Activated gamma-delta T cell treated with Interleukin-2 at 50 U/mL for 16 hours (primary cell): ENCODE data around the gene CPN2.
A peak's percentile ranks its signal among the peaks of the same experiment; 100 is the strongest.

Experiments
- DNase-seq: peaks from one replicate; pipeline ENCODE4 v3.0.0-alpha.2; 2020

Gene CPN2

GRCh38 chr3:194312186-194312742 lies 38.9 kb downstream of the CPN2 start:
- no peak for DNase-seq

- no peak for DNase-seq
Observed at GRCh38 chr3:194311000-194311399, 40.1 kb downstream of the CPN2 start.

DNA sequence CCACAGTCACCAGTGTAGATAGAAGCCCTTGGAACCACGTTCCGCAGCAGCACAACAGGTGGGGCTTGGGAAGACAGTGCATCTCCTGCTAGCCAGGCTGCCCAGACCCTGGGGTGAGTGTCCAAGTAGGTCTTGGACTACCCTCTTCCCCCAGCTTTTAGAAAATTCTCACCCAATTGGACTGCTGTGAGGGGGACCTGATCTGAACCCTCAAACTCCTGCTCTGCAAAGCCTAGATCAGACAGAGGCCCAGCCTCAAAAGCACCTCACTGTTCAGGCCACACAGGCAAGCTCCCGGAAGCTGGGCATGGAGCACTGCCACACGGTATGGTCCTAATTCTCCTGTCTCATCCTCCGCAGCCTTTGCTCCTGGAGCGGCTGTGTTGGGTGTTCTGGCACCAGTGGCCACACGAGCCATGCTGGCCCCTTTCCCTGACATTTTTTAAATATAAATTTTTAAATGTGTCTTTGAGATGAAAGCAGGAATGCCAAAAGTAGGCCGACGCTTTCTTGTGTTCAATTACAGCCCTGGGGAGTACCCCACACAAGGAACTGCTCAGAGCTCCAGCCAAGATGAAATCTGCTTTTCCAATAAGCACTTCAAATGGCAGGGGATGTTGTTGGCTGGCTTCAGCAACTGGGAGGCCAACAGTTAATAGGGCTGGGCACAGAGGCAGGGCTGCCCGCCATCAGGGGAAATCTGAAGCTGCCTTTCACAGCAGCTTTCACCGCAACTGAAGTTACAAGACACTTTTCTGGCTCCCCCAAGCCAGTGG lies 40.9 kb downstream of the CPN2 start:
- no peak for DNase-seq

DNA sequence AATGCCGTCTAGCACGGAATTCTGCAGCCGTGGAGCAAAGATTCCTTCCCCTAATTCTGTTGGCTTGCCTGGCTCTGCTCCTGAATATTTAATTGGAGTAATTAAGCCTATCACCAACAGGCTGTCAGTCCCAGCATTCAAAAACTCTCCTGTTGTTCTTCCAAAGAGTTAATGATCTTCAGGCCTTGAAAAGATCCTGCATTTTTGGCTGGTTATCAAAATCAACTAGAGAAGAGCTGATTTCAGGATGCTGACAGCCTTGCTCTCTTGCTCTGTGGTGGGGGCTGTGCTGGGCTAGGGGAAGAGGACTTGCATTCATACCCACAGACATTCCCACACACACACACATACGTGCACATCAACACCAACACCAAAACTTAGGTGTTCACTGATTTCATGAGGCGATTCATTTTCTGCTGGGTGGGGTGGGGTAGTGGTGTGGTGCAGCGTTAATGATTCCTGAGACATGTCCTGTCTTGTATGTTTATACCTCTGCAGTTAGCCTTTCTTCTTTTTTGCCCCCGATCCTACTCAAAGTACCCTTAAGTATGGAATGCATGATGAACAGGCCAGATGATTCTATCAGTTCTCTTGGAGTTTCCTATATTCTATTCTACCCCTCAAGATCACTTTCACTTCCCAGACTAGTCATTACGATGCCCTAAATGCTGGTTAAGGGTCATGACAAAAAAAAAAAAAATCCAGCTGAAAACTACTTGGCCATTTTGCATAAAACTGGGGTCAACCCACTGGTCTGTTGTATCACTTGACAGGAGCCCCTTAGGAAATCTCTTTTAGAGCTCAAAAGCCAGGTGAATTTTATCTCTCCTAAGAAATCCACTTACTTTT lies 42.3 kb downstream of the CPN2 start:
- DNase-seq: no peak

DNA sequence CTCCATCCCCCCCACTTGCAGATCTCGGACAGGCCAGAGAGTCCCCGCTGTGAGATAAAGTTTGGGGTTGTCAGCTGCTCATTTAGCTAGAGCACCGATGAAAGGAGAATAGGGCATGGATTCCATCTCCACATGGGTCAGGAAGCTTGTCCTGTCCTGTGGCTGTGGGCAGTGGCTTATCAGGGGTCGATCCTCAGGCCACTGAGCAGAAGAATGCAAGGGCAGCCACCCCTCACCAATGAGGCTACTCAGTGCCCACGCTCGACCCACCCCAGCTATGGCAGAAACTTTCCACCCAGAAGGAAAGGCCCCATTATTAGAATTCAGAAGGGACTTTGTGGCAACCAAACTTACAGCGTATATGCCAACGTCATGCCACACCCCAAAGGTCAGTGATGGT lies 43.3 kb downstream of the CPN2 start:
- no peak for DNase-seq

DNA sequence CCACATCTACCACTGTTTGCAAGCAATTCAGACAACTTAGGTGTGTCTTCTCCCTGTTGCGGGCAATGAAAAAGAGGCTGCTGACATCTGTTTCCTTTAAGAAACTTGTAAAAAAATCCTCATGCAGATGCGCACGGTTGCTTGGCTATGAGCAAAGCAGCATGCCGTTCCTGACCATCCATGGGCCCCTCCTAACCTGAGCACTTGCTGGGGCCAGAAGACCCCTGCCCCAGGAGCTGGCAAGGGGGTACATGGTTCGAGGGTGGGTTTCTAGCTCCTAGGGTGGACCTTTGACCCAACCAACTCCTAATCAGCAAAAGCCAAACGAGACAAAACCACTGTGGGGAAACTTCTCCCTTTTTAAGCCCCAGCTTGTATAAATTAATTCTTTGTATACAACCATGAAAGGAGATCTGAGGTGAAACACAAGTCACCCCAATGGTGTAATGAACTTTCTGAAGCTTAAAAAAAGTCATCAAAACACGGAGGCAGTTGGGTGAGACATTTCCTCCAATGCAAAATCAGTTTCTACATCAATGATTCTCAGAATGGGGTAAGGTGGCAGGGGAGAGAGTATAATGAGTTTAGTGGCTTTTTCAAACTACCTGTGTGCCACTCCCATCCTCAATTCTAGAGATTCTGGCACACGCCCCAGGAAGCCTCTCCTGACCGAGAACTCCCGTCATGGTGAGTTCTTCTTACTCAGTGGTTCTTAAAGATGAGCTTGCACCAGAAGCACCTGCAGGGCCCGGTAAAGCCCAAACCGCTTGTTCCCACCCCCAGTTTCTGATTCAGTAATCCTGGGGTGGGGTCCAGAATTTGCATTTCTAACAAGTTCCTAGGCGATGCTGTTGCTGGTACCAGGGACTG lies 44.1 kb downstream of the CPN2 start:
- DNase-seq: no peak

- DNase-seq: peak; percentile 53
Observed at GRCh38 chr3:194306109-194306686, 44.9 kb downstream of the CPN2 start.

DNA sequence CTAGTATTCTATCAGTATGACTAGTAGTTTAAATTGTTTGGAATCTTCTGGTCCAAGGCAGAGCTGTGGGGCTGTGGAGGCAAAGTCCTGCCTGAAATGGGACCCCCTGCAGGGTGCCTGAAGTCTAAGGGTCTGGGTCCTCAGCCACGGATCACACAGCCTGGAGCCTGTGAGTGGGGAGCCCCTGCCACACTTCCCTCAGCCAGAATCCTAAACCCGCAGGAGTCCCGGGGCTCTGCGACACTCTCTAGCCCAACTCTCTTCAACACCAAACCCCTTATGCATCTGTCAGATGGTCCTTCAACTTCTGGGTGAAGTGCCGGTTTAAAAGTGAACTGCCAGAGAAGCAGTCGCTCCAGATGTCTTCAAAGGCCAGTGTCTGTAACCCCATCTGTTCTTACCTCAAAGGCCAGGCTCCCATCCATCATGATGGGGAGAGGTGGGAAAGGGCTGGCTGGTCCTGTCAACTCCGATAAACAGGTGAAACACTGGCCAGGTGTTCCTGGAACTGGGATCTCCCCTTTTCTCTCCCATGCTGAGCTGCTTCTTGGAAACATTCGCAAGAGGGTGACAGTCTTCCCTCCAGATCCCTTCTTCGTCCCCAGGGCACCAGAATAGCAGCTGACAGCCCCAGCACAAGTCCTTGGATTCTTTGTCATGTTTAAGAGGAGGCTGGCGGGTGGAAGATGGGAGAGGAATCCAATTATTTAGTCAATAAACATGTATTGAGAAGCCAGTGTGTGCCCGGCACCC lies 45.6 kb downstream of the CPN2 start:
- no peak for DNase-seq

GRCh38 chr3:194304186-194304917 lies 46.8 kb downstream of the CPN2 start:
- no peak for DNase-seq

- DNase-seq: no peak
Observed at GRCh38 chr3:194303749-194304148, 47.4 kb downstream of the CPN2 start.

- no peak for DNase-seq
Observed at GRCh38 chr3:194301730-194302129, 49.4 kb downstream of the CPN2 start.

DNA sequence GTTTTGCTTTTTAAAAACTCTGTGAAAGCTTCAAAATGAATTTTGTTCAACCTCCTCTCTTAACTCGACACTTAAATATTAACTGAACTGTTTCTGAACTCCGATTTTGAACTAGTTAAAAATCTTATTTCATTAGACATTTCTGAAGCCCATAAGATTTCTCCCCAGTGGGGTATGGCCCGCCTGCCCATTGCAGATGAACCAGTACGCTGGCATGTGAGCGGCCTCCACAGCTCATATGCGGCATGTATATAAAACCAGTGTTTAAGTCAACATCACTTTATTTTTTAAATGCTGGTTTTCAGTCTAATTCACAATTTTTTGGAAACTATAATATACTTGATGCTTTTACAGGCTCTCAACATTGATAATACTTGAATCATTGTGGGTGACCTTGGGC lies 50.2 kb downstream of the CPN2 start:
- no peak for DNase-seq

GRCh38 chr3:194300382-194300758 lies 50.8 kb downstream of the CPN2 start:
- DNase-seq: no peak

DNA sequence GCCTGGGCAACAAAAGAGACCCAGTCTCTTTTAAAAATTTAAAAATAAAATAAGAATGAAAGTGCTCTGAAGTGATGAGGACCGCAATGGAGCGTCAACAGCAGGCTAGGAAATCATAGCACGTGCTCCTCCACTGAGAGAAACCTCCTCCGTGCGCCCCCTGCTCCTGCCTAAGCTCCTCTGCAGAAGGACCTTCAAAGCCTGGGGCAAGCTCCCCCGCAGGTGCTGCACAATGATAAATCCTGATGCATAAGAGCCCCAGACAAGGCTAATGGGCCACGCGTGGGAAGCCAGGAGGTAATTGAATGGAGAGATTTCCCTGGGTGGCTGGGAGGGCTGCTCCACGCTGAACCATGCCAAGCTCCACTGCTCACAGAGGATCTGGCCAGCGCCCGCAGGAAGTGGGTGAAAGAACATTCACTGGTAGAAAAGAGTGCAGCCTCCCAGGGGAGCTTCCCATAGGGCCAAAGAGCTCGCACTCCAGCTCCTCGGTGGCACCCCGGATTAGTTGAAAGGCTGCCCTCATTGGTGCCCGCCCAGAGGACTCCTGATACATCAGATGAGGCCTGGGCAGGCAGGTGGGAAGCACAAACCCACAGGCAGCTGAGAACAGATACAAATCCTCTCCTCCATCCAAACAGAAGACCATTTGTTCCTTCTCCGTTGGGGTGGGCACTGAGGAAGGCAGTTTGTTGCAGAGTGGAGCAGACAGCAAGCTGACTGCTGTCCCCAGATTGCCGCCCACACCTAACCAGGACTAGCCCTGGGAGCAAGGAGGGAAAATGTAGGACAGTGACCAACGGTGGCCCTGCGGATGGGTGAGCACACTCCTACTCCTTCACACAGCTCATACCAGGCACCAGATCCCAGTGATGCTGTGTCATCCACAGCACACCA lies 52.5 kb downstream of the CPN2 start:
- DNase-seq: no peak

- no peak for DNase-seq
Observed at GRCh38 chr3:194296454-194297263, 54.5 kb downstream of the CPN2 start.

- DNase-seq: no peak
Observed at GRCh38 chr3:194294895-194295214, 56.3 kb downstream of the CPN2 start.

GRCh38 chr3:194294199-194294894 lies 56.8 kb downstream of the CPN2 start:
- no peak for DNase-seq

DNA sequence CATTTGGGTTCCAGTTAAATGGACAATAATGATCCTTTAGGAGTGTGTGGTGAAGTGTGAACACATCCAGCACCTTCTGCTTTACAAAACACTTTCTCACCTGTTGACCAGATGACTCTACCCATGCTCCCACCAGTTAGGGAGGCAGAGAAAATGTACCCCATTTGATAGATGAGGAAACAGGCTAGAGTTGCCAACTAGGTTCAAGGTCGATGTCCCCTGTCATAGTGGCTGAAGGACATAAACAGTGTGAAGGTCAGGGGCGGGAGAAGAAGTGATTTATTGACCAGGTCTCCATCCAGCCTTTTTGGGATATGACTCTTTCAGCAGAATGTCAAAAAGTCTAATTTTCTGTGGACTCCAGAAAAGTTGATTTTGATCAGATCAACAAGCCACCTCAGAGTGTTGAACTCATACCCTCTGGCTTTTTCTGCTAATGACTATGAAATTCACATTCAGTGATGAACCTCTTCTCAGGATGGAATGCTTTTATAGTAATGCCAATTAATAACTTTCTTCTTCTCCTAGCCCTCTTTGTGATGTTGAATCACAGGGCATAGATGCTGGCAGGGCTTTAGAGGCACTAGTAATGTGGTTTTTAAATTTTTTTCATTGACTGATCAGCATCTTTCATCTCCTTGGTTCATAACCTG lies 57.5 kb downstream of the CPN2 start:
- DNase-seq: no peak
